DOHH2 (cell line): ENCODE measurements around the gene PRRC2C.

Source experiments
- H3F3A ChIP-seq: fragments of 200-600 bp; sonication (generic), shearing (Covaris generic); 2 replicates; pipeline ENCODE4 v1.6.0; 2016; ENCODE audit warnings: antibody characterized with exemption, mild to moderate bottlenecking; ENCODE audit not compliant: control insufficient read depth, insufficient read depth
- H3K27ac ChIP-seq: fragments of 200-600 bp; sonication (generic); 2 replicates; pipeline ENCODE4 v1.5.1; 2014; ENCODE audit warnings: low read depth, mild to moderate bottlenecking, low read length, moderate library complexity
- H3K27me3 ChIP-seq: fragments of 200-600 bp; sonication (generic); 2 replicates; pipeline ENCODE4 v1.6.1; 2014; ENCODE audit warnings: mild to moderate bottlenecking, low read length, mixed read lengths; ENCODE audit not compliant: control insufficient read depth
- H3K36me3 ChIP-seq: fragments of 200-600 bp; sonication (generic); 2 replicates; pipeline ENCODE4 v1.6.1; 2014; ENCODE audit warnings: mild to moderate bottlenecking, low read length, moderate library complexity, mixed read lengths; ENCODE audit not compliant: control insufficient read depth
- H3K4me1 ChIP-seq: fragments of 200-600 bp; sonication (generic); 2 replicates; pipeline ENCODE4 v1.6.1; 2014; ENCODE audit warnings: mild to moderate bottlenecking, low read length, mixed read lengths; ENCODE audit not compliant: control insufficient read depth
- H3K4me2 ChIP-seq: fragments of 200-600 bp; sonication (generic); 2 replicates; pipeline ENCODE4 v1.6.0; 2014; ENCODE audit warnings: mild to moderate bottlenecking, low read length, moderate library complexity
- H3K4me3 ChIP-seq: fragments of 200-600 bp; sonication (generic); 2 replicates; pipeline ENCODE4 v1.5.1; 2014; ENCODE audit warnings: mild to moderate bottlenecking, low read length, mixed read lengths
- H3K79me2 ChIP-seq: fragments of 200-600 bp; sonication (generic); 2 replicates; pipeline ENCODE4 v1.6.1; 2014; ENCODE audit warnings: mild to moderate bottlenecking, low read length, mixed read lengths; ENCODE audit not compliant: control insufficient read depth
- H3K9me2 ChIP-seq: fragments of 200-600 bp; sonication (generic); replicated peaks from 2 replicates; pipeline ENCODE4 v1.6.1; 2014; ENCODE audit warnings: mild to moderate bottlenecking, low read length, mixed read lengths; ENCODE audit not compliant: control insufficient read depth
- H3K9me3 ChIP-seq: fragments of 200-600 bp; sonication (generic); 2 replicates; pipeline ENCODE4 v1.6.1; 2014; ENCODE audit warnings: antibody characterized with exemption, low read length, mixed read lengths; ENCODE audit not compliant: control insufficient read depth, insufficient read depth
- H4K20me1 ChIP-seq: fragments of 200-600 bp; sonication (generic); 2 replicates; pipeline ENCODE4 v1.6.0; 2014; ENCODE audit warnings: low read depth, mild to moderate bottlenecking, antibody characterized with exemption, low read length, moderate library complexity; ENCODE audit not compliant: control insufficient read depth, insufficient read depth
- CTCF ChIP-seq: fragments of 200-600 bp; sonication (generic); IDR thresholded peaks from one replicate; pipeline ENCODE4 v1.5.1; 2014; ENCODE audit warnings: antibody characterized with exemption, mild to moderate bottlenecking, low read depth, low read length; ENCODE audit not compliant: poor library complexity, severe bottlenecking
- EZH2phosphoT487 ChIP-seq: fragments of 200-600 bp; sonication (generic); IDR thresholded peaks from 2 replicates; pipeline ENCODE4 v1.6.1; 2017; ENCODE audit warnings: borderline replicate concordance, mild to moderate bottlenecking, antibody characterized with exemption, low read length, moderate library complexity, mixed read lengths

PRRC2C gene

GRCh38 chr1:171477804-171478203 lies 7.5 kb upstream of the PRRC2C start:
- no peaks in the 10 kb centered on the region for H3K79me2 ChIP-seq
- H3K36me3 ChIP-seq: no peaks in the 10 kb centered on the region
- H3F3A ChIP-seq: no peaks in the 10 kb centered on the region
- H3K9me2 ChIP-seq: no peaks in the 10 kb centered on the region
- no peaks in the 10 kb centered on the region for H4K20me1 ChIP-seq
- no peaks in the 10 kb centered on the region for H3K4me1 ChIP-seq
- H3K27me3 ChIP-seq: peaks cover 2% of the 10 kb centered on the region; the same call in 1 of the 2 replicates
- H3K4me3 ChIP-seq: no peak overlapping the region
- no peaks in the 10 kb centered on the region for H3K9me3 ChIP-seq
- no peak overlapping the region for H3K4me2 ChIP-seq
- no peak for TF ChIP-seq CTCF
- no peak for TF ChIP-seq EZH2phosphoT487
- no peak overlapping the region for H3K27ac ChIP-seq

- Histone ChIP-seq H4K20me1 (no peaks in the 10 kb centered on the region), H3K4me1 (peaks cover 8% of the 10 kb centered on the region), H3K4me3 (no peak overlapping the region), H3K27ac (no peak overlapping the region), H3F3A (0 out of 2 replicates have a peak, but pooled peaks cover 2% of the 10 kb centered on the region), H3K36me3 (no peaks in the 10 kb centered on the region), H3K79me2 (peaks cover 6% of the 10 kb centered on the region; the same call in 1 of the 2 replicates), H3K27me3 (peaks cover 2% of the 10 kb centered on the region; the same call in 1 of the 2 replicates), H3K4me2 (no peak overlapping the region), H3K9me3 (no peaks in the 10 kb centered on the region), H3K9me2 (no peaks in the 10 kb centered on the region)
- no peak for TF ChIP-seq EZH2phosphoT487
- TF ChIP-seq CTCF: no peak
Observed at GRCh38 chr1:171480035-171480434, 5.3 kb upstream of the PRRC2C start.

GRCh38 chr1:171484760-171485374 lies 463 bp upstream of the PRRC2C start:
- Histone ChIP-seq H3K9me3 (no peaks in the 10 kb centered on the region), H3F3A (0 out of 2 replicates have a peak, but pooled peaks cover 2% of the 10 kb centered on the region), H3K4me2 (peak overlapping the region; percentile 80), H3K4me3 (peak overlapping the region; percentile 98), H3K79me2 (peaks cover 53% of the 10 kb centered on the region), H3K4me1 (peaks cover 39% of the 10 kb centered on the region), H3K9me2 (no peaks in the 10 kb centered on the region), H3K27ac (peak overlapping the region; percentile 85), H4K20me1 (peaks cover 35% of the 10 kb centered on the region), H3K36me3 (peaks cover 44% of the 10 kb centered on the region), H3K27me3 (no peaks in the 10 kb centered on the region)
- no peak for TF ChIP-seq CTCF
- no peak for TF ChIP-seq EZH2phosphoT487
